Epidermal melanocyte (primary cell): ENCODE results near the gene PSENEN.
"Not testable (repeated sequence)": the region's sequence is repeated elsewhere in the genome, so short reads cannot be mapped to it uniquely, and the experiment has no call there.

Source experiments
- DNase-seq: peaks from one replicate; pipeline ENCODE4 v3.0.0; 2011; ENCODE audit warnings: low spot score; ENCODE audit not compliant: insufficient read length

Gene PSENEN

DNA sequence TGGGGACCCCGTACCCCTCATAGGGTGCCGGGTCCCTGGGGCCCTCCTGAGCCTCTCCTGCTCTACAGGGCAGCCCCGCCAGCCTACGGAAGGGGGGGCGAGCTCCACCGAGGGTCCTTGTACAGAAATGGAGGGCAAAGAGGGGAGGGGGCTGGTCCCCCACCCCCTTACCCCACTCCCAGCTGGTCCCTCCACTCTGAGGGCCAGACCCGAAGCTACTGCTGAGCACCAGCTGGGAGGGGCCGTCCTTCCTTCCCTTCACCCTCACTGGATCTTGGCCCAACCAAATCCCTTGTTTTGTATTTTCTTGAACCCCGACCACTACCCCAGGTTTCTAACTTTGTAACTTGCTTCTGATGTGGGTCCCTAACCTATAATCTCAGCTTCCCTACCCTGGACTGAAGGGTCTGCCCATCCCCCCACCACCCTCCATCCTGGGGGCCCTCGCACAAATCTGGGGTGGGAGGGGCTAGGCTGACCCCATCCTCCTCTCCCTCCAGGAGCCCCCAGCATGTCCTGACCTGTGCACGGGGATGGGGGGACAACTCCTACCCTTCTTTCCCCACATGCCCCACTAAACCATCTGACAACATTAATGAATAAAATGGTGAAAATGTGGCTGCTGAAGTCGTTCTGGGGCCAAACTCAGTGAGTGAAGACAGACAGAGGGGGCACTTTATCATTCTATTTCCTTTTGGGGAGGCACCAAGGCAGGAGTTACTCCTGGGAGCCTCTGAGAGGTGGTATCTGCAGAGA lies 42.9 kb downstream of the PSENEN start:
- DNase-seq = no peak

DNA sequence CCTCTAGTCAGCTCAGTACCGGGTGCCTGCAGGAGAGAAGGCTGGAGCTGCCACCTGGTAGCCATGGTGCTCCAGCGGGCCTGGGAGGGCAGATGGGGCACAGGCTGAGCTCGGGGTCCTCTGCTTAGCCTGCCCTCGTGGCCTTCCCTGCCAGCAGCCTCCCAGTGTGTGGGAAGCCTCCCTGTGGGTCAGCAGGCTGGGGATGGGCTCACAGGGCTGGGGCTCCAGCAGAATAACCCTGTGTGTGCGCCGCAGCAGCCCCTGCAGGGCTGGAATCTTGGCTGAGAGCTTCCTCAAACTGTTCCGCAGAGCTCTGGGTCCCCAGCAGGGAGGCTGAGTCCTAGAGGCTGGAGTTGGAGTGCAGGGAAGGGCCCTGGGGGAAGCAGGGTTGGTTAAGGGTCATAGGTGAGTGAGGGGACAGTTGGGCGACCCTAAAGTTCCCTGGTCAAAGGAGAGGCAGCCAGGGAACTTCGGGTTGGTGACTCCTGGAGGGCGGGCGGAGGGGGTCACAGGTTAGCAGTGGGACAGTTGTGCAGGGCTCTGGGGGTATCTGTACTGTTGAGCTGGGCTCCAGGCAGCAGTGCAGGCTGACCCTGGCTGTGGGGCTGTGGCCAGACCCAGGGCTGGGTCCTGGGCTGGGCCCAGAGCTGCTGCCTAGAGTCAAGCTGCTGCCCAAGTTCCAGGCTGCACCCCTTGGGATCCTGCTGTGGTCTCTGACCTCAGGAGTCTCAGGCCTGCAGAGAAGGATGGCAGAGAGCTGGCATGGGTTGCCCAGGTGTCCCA lies 43.9 kb downstream of the PSENEN start:
- no peak for DNase-seq

DNA sequence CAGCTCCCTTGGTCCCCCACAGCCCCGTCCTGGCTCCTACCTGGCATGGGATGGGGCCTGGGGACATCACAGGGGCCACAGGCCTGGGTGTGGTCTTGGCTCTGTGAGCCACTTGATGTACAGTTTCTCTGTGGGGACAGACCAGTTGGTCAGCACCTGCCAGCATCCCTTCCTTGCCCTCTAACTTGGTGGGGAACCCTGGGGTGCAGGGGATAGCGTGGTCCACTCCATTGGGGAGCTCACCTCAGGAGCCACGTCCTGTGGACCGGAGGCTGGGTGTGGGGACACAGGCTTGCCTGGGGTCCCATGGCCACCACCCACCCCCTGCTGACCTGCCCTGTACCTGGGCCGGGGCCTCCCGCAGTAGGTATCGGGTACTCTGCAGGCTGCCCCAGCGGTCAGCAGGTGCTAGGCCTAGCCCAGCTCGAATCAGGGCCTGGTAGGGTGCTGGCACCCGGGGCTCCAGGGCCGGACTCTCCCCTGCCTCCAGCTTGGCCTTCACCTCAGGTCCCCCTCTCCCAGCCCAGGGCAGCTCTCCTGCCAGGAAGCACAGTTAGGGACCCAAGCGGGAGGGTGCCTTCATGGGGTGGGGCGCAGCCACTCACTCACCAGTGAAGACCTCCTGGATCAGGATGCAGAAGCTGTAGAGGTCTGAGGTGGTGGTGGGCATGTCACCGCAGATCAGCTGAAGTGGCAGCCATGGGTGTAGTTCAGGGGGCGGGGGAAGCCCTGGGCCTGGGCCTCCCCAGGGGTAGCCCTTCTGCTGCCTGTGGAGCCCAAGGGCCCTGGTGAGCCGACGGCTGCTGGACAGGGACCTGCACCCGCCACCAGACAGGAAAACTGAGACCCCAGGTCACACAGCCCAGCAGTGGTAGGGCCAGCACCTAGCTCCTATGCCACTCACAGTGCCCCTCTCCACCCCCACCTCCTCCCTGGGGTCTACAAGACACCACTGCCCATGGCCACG lies 44.8 kb downstream of the PSENEN start:
- DNase-seq = no peak

DNA sequence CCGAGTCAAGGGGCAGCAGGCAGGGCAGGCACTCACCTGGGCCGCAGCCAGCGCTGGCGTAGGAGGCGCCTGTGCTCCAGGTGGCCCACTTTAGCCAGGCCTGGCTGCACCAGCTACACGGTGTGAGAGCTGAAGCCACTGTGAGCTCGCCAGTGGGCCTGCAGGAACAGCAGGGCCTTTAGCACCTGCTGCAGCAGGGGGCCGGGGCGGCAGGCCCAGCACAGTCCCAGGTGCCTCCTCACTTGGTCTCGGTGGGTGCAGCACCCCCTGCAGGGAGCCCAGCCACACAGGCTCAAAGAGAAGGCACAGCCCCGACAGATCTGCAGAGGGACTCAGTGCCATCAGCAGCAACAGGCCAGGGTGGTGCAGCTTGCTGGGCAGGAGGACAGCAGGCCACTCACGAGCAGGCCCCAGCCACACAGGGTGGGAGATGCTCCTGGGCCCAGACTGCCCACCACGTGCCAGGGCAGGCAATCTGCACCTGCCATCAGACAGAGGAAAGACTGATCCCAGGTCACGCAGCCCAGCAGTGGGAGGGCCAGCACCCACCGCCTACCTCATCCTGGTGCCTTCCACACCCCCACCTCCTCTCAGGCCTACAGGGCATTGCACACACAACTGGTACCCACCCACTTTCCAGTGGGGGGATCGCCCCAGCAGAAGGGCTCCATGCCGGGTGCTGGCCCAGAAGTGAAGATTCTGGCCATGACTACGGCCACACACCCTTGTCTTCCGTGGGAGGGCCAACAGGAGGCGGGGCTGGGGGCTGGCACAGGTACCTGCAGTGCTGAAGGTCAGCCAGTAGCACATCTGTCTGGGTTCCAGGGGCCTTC lies 45.7 kb downstream of the PSENEN start:
- no peak for DNase-seq

GRCh38 chr19:35791814-35792279 lies 46.4 kb downstream of the PSENEN start:
- no peak for DNase-seq

- no peak for DNase-seq
Observed at GRCh38 chr19:35792312-35792711, 46.9 kb downstream of the PSENEN start.

GRCh38 chr19:35792888-35793287 lies 47.4 kb downstream of the PSENEN start:
- DNase-seq = no peak

- DNase-seq = no peak
Observed at GRCh38 chr19:35793381-35794165, 48.1 kb downstream of the PSENEN start.

DNA sequence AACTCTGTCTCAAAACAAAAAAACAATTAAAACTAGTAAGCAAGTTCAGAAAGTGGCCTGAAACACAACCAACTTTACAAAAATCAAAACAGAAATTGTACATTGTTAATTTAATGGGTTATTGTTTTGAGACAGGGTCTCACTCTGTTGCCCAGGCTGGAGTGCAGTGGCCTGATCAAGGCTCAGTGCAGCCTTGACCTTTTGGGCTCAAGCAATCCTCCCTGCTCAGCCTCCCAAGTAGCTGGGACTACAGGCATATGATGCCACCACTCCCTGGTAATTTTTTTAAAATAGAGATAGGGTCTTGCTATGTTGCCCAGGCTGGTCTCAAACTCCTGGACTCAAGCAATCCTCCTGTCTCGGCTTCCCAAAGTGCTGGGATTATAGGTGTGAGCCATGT lies 50.1 kb downstream of the PSENEN start:
- not testable (repeated sequence) for DNase-seq
